ENCODE results near the gene TIMP1.

DNA sequence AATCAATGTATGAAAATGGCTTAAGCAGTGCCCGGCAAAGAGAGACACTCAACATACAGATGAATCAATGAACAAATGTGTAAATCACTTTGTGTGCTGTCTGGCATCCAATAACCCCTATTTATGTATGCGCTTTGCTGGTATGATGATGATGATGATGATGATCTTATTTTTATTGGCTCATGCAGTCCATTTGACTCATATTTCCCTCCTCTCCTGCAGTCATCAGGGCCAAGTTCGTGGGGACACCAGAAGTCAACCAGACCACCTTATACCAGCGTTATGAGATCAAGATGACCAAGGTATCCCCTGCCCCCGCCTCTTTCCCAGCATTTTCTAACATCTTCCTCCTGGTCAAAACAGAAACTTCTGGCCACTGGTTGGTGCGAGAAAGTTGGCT, 2.5 kb downstream of the TIMP1 start:
- TF ChIP-seq, protein P1, sequence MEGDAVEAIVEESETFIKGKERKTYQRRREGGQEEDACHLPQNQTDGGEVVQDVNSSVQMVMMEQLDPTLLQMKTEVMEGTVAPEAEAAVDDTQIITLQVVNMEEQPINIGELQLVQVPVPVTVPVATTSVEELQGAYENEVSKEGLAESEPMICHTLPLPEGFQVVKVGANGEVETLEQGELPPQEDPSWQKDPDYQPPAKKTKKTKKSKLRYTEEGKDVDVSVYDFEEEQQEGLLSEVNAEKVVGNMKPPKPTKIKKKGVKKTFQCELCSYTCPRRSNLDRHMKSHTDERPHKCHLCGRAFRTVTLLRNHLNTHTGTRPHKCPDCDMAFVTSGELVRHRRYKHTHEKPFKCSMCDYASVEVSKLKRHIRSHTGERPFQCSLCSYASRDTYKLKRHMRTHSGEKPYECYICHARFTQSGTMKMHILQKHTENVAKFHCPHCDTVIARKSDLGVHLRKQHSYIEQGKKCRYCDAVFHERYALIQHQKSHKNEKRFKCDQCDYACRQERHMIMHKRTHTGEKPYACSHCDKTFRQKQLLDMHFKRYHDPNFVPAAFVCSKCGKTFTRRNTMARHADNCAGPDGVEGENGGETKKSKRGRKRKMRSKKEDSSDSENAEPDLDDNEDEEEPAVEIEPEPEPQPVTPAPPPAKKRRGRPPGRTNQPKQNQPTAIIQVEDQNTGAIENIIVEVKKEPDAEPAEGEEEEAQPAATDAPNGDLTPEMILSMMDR (IDR thresholded peaks at IDR 0.05 in 2 of 3, conservative IDR thresholded peaks at IDR 0.05 in 1 of 3; ENCODE audit: control insufficient read depth in 2 of 3, extremely low read depth in 1 of 3, insufficient read depth in 1 of 3, low read depth in 3 of 3, low read length in 3 of 3) = no peak
- TF ChIP-seq JUNB (IDR thresholded peaks at IDR 0.05) (no peak), NFIC (IDR thresholded peaks at IDR 0.05; ENCODE audit: low read depth, low read length) (no peak), REST (IDR thresholded peaks at IDR 0.05; ENCODE audit: low read depth, low read length) (no peak), POLR2A (IDR thresholded peaks at IDR 0.05; ENCODE audit: low read depth, low read length) (no peak), CBFB (IDR thresholded peaks at IDR 0.05; ENCODE audit: low read depth) (no peak), GABPA (IDR thresholded peaks at IDR 0.05; ENCODE audit: low read depth) (no peak), EP300 (IDR thresholded peaks at IDR 0.05; ENCODE audit: borderline replicate concordance in 1 of 2, control insufficient read depth in 1 of 2, low read depth in 2 of 2, low read length in 2 of 2) (no peak), CREB1 (IDR thresholded peaks at IDR 0.05; ENCODE audit: low read depth) (no peak)

Data from GM12878 (cell line).